Measurements from ENCODE around the gene ERICH2.
"Not testable (repeated sequence)": the region's sequence is repeated elsewhere in the genome, so short reads cannot be mapped to it uniquely, and the experiment has no call there.

Gene ERICH2

GRCh38 chr2:170770008-170770605 lies at the start of gene ERICH2:
Gene ERICH2 (plus strand): TSS chr2:170770378. CDS start chr2:170770682, 304 bp downstream.
- DNase-seq, result peak; percentile 84

DNA sequence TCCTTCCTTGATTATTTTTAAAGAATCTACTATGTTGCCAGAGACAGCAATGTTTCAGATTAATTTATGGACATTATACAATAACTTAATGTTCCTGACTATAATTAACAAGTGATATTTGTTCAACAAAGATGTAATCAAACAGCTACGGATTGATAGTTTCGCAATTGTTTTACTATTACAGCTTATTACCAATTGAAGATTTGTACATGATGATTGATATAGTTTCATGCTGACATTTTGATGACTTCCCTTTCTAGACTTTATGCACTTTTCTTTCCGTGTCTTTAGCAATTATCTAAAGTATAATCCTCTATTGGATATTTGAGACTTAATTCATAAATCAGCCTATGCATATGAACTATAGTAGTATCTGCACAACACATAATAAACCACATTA lies 48.5 kb upstream of the ERICH2 start:
- no peak for DNase-seq

- no peak for DNase-seq
Measured at GRCh38 chr2:170722301-170722700, 47.9 kb upstream of the ERICH2 start.

DNA sequence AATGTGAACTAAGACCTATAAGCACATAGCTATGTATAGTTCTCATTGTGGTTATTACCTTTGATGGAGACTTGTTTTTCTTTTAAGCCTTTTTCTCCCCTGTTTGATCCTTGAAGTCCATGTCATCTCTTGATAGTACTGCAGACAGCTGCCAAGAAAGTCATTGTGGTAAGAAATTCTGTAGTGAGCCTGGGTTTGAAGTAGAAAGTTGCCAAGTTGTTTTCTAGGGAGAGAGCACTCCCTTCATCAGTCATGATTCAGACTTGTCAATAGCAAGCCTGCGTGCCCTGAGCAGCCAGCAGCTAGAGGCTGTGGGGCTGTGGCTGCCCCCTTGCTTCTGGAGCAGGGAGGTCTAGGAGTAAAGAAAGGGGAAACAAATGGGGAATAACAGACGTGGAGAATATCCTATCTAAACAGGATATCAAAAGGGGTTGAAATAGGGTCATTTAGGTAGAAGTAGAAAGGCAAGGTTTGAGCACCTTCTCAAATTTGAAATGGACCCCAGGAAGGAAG lies 46.7 kb upstream of the ERICH2 start:
- DNase-seq, result no peak

DNA sequence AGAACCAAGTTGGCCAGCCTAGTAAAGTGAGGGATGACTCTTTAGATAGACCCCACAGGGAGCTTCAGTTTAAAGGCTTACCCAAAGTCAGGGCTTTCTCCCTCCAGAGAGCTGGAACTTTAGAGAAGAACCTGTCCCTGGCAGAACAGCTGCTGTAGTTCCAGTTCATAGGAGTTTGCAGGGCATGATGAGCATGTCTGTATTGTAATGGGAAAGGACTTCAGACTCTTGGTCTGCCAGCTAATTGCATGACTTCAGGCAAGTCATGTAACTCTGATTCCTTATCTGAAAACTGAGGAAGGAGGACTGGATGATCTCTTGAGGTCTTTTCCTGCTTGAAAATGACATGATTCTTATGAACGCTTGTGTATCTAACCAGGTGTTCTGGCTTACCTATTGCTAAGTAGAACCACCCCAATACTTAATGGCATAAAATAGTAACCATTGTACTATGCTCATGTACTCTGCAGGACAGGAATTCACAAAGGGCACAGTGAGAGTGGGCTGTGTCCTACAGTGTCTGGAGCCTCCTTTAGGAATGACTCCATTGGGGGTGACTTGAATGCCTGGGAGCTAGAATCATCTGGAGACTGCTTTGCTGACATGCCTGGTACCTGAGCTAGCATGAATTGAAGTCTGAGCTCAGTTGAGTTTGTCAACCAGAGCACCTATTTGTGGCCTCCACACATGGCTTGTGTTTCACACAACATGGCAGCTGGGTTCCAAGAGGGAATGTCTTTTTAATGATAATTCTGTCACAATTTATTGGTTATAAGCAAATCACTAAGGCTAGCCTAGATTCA lies 36.2 kb upstream of the ERICH2 start:
- no peak for DNase-seq

GRCh38 chr2:170734601-170735000 lies 35.6 kb upstream of the ERICH2 start:
- DNase-seq, result not testable (repeated sequence)

DNA sequence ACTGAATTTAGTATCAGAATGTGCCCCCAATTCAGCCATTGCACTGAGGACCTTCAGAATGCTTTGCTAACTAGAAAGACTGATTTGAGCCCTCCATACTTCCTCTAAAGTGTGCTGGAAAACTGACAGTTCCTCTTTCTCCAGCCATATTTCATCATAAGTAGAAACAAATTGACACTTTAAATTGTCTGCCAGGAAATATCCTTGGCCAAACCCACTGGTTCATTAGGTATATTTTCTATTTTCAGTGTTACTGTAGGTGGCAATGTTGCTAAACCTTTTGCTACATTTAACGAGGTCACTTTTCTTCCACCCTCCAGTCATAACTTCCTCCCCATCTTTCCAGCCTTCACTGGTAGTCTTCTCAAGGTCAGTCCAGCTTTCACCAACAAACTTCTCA lies 33.5 kb upstream of the ERICH2 start:
- DNase-seq, result peak; percentile 39

GRCh38 chr2:170737406-170737805 lies 32.8 kb upstream of the ERICH2 start:
- no peak for DNase-seq

DNA sequence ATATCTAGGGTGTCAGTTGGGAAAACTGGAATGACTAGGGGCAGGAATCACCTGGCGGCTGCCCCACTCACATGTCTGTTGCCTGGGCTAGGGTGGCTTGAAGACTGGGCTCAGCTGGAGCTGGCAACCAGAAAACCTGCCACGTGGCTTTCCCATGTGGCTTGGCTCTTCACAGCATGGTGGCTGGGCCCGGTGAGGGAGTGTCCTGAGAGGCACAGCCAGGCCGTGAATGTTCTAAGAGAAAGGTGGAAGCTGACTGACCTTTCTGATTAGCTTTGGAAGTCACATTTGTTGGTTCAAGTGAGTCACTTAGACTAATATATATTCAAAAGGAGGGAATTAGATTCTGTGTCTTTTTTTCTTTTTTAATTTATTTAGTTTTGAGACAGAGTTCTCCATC lies 32.4 kb upstream of the ERICH2 start:
- no peak for DNase-seq

DNA sequence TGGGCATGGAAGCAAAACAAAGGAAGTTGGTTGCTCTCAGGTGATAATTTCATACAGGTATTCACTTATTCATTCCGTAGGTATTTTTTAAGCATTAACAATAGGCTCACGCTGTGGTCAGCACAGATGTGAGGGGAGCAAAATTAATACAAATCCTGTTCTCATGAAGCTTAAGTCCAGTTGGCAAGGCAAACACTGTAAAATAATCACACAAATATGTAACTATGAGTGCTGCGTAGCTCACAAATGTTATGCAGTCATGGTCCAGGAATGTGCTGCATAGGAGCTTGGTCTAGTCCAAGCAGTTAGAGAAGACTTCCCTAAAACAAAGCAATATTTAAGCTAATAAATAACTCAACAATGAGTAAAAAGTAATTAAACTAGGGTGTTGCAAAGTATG lies 31.1 kb upstream of the ERICH2 start:
- DNase-seq, result no peak

- peak; percentile 20 for DNase-seq
Measured at GRCh38 chr2:170739507-170740046, 30.6 kb upstream of the ERICH2 start.

DNA sequence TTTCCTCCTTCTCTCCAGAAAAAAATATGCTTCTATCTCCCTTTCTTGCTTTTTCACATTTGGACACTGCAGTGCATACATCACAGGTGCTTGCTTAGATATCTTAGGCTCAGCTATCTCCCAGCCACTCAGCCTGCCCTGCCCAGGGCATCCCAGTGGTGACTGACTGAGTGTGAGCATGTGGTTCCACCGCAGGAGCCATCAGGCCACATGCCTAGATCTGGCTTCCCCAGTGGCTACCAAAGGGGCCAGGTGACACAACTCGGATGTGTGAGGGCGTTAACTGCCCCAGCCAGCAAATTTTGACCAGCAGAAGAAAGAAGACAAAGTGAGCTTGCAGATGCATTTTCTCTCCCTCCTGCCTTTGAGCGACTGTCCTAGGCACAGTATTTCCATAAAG lies 29.5 kb upstream of the ERICH2 start:
- DNase-seq, result peak; percentile 11

DNA sequence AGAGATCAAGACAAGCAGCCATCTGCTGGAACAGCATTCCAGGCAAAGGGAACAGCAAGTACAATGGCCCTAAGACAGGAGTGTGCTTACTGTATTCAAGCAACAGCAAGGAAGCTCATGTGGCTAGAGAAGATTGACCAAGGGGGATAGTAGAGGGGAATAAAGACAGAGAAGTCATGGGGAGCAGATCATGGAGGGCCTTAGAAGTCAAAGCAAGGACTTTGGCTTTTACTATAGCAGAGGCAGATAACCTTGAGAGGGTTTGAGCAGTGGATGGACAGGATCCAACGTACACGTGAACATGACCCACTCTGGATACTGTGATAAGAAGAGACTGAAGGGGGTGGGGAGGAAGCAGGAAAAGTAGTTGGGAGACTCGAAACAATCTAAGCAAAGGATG lies 28.2 kb upstream of the ERICH2 start:
- DNase-seq, result no peak

GRCh38 chr2:170742896-170743529 lies 27.2 kb upstream of the ERICH2 start:
- DNase-seq, result no peak

DNA sequence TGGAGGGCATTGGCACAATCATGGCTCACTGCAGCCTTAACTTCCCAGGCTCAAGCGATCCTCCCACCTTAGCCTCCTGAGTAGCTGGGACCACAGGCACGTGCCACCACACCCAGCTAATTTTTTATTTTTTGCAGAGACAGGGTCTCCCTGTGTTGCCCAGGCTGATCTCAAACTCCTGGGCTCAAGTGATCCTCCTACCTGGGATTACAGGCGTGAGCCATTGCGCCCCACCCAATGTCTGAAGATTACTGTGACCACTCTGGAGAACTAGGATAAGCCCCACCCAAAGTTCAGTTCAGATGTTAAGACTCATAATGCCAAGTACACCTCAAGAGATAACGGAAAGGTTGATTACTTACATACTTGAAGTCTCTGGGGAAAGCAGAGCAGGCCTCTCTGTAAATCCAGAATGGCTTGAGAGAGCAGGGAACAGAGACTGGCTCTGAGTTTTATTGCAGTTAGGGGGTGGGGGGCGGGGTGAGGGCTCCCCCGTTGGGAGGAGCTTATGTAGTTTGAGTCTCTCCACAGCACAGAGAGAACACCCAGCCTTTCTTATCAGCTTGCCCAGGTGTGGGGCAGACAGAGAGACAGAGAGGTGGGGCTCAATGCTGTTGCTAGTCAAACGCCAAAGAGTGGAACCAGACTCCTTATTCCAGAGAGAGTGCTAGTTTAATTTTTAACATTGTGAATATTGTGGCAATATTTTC lies 26.5 kb upstream of the ERICH2 start:
- DNase-seq, result peak; percentile 14

DNA sequence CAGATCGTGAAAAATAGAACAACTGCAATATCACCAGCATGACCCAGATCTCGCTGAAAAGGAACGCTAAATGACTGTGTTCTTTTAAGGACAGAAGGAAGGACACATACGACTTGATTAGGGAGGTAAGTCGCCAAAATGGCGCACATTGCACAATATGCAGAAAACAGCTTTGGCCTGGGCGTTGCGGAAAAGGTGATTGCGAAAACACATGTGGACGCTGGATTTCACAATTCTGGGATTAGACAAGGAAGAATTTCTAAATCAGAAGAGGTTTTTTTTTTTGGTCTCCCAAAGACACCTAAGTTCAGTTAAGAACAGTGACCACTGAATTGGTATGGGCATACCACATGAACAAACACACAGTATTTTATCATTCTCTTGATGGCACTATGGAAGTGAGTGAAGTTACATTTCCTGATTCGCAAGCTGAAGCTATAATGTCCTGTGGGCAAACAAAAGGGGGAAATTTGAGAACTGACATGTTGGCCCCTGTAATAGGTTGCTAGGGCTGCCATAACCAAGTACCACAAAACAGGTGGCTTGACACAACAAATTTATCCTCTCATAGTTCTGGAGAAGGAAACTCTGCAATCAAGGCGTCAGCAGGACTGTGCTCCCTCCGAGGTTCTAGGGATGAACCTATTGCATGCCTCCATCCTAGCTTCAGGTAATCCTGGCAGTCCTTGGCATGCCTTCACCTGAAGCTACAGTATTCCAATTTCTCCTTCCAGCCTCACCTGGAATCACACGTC lies 25.8 kb upstream of the ERICH2 start:
- peak; percentile 14 for DNase-seq

DNA sequence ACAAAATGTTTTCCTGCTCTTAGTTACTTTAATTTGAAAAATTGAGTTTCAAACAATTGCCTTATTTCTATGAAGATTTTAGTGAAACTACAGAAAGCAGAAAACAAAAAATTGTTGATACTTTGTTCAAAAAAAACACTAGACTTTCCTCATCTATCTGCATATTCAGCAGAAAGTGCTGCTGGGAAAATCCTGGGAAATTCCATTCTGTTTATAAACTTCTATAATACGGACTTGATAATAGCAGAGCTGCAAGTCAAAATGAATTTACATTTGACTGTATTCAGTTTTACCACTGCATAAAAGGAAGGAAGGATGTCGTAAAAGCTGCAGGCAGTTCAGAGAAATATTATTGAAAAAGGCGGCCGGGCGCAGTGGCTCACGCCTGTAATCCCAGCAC lies 24.9 kb upstream of the ERICH2 start:
- no peak for DNase-seq

GRCh38 chr2:170747921-170748320 lies 22.3 kb upstream of the ERICH2 start:
- DNase-seq, result peak; percentile 38

DNA sequence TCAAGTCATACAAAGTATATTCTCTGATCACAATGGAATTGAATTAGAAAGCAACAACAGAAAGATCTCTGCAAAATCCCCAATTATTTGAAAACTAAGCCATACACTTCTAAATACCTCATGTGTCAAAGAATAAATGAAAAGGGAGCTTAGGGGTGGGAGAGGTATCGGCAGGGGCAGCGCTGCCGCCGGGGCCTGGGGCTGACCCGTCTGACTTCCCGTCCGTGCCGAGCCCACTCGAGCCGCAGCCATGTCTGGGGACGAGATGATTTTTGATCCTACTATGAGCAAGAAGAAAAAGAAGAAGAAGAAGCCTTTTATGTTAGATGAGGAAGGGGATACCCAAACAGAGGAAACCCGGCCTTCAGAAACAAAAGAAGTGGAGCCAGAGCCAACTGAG lies 18.6 kb upstream of the ERICH2 start:
- DNase-seq, result not testable (repeated sequence)

DNA sequence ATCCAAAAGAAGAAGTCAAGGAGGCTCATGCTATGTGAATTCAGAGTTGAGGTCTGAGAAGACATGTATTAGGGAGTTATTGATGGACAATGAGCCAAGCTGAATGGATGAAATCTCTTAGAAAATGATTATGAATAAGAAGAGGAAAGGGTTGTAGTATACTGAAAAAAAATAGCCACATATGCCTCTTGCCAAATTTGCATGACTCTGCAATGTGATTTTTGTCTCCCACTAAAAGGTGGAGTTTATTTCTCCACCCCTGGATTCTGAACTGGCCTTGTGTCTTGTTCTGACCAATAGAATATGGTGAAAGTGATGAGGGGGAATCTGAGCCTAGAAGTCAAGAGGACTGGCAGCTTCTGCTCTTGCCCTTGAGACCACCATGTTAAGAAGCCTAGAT lies 8.6 kb upstream of the ERICH2 start:
- DNase-seq, result no peak

DNA sequence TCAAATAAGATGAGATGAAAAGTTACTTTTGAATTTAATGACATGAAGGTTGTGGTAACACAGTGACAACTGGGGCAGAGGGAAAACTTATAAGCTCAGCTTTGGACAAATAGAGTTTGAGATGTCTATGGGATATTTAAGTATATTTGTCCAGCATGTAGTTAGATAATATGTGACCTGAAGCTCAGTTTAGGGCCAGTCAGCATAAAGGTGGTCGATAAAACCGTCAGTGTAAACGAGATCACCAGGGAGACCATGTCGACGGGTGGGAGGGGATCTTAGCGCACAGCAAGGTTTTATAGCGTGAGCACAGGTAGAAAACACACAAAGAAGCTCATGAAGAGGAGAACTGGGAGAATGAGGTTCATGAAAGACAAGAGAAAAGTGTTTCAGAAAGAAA lies 7.4 kb upstream of the ERICH2 start:
- DNase-seq, result no peak

DNA sequence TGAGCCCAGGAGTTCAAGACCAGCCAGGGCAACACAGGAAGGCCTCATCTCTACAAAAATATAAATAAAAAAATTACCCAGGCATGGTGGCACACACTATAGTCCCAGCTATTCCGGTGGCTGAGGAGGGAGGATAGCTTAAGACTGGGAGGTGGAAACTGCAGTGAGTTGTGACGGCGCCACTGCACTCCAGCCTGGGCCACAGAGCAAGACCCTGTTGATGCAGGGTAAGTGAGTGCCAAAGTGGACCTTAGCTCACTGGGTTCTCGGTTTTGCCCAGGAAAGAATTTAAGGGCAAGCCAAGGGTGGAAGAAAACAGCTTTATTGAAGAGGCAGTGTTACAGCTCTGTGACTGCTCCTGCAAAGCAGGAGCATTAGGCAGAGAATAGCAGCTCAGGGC lies 6.9 kb upstream of the ERICH2 start:
- no peak for DNase-seq
